Gastrocnemius medialis (tissue), 4 donors: ENCODE measurements around the gene FKBP1B. TPM values are rescaled to one million over a fixed set of nuclear protein-coding genes. Genes with fewer than 3 reads are reported as not detected.
A peak's percentile ranks its signal among the peaks of the same experiment; 100 is the strongest.

Experiments used
- ATAC-seq, 2 donors: fragments of 150-250 bp; one replicate each; pipeline ENCODE4 v1.9.1; 2016
- DNase-seq, 2 donors: peaks; one replicate each; pipeline ENCODE4 v3.0.0-alpha.2; 2019
- H3K27ac ChIP-seq, 4 donors: fragments of 200-600 bp; sonication (generic); 1 replicate in 1 of 4; 2 replicates in 3 of 4; pipeline ENCODE4 v1.5.1; 2016 to 2018; ENCODE audit warnings: mild to moderate bottlenecking in 2 of 4, moderate library complexity in 1 of 4
- H3K27me3 ChIP-seq, 3 donors: fragments of 200-600 bp; sonication (generic) in 2 of 3; 1 replicate in 1 of 3; 2 replicates in 2 of 3; pipeline versions ENCODE4 v1.5.1 to v1.6.0; 2016 to 2019; ENCODE audit warnings: mild to moderate bottlenecking in 1 of 3, moderate library complexity in 1 of 3
- H3K36me3 ChIP-seq, 2 donors: fragments of 200-600 bp; sonication (generic) in 1 of 2; one replicate each; pipeline ENCODE4 v1.5.1; 2017 to 2018
- H3K4me1 ChIP-seq, 2 donors: fragments of 200-600 bp; sonication (generic) in 1 of 2; one replicate each; pipeline ENCODE4 v1.5.1; 2016 to 2017; ENCODE audit warnings: mild to moderate bottlenecking in 2 of 2
- H3K4me3 ChIP-seq, 4 donors: fragments of 200-600 bp; sonication (generic) in 3 of 4; 1 replicate in 1 of 4; 2 replicates in 3 of 4; pipeline ENCODE4 v1.5.1; 2016 to 2019; ENCODE audit warnings: mild to moderate bottlenecking in 2 of 4
- H3K9me3 ChIP-seq, 3 donors: fragments of 200-600 bp; sonication (generic) in 2 of 3; 1 replicate in 1 of 3; 2 replicates in 2 of 3; pipeline ENCODE4 v1.5.1; 2016 to 2019
- POLR2A ChIP-seq, 2 donors: fragments of 450-650 bp; IDR thresholded peaks; one replicate each; pipeline ENCODE4 v1.6.1; 2017; ENCODE audit warnings: antibody characterized with exemption in 2 of 2, mild to moderate bottlenecking in 2 of 2, moderate library complexity in 2 of 2
- in situ Hi-C, 4 donors: fragments of 200-750 bp; cut with MboI; loops; one replicate each; pipeline versions ENCODE4 v1.15.0 to v1.8.0; 2017; ENCODE audit warnings: low sequenced_read_pairs in 4 of 4
- intact Hi-C: fragments of 100-400 bp; cut with DNase I; formaldehyde crosslinking; loops from one replicate; pipeline ENCODE4 v1.15.1; 2023; ENCODE audit warnings: low total_unique reads
- total RNA-seq, 4 donors: library from RNA; depleted of rRNA; stranded (reverse); fragments of >200 nt; gene quantifications; one replicate each; pipeline versions ENCODE4 v1.1.0 to v1.2.3, GENCODE V29; 2016
- TF ChIP-seq, protein P1 (sequence below), 5 experiments: fragments of 450-650 bp in 3 of 5; fragments of 200-600 bp in 2 of 5; sonication (generic) in 2 of 5; IDR thresholded peaks in 4 of 5; conservative IDR thresholded peaks in 1 of 5; 1 replicate in 4 of 5; 2 replicates in 1 of 5; pipeline ENCODE4 v1.5.1; 2016 to 2019; ENCODE audit warnings: antibody characterized with exemption in 5 of 5, mild to moderate bottlenecking in 3 of 5, moderate library complexity in 3 of 5

The FKBP1B gene
- total RNA-seq, 4 donors from 2014 or later: 0.91 to 2.9 (median 1.5) TPM; not detected in 1

DNA sequence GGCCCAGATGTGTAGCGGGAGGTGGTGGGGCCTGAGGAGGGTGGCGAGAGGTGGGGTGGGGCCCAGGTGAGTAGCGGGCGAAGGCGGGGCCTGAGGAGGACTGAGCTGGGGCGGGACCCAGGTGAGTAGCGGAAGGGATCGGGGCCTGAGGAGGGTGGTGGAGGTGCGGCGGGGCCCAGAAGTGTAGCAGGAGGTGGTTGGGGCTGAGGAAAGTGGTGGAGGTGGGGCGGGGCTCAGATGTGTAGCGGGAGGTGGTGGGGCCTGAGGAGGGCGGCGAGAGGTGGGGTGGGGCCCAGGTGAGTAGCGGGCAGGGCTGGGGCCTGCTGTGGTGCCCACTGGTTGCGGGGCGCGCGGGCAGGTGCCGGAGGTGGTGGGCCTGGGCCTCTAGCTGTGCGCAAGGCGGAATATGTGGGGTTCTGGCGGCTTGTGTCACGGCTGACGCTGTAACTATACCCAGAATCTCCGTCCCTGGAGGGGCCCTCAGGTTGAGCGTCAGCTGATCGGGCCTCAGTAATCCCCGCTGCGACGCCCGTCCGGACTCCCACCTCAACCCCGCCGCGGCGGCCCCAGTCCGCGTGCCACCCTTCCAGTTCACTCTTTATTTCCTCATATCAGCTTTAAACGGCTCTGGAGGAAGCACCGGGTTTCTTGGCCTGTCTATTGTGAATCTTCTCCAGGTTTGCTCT, 27.5 kb downstream of the FKBP1B start:
- intact Hi-C loops (loop anchor here (1.0 to 2.0 kb wide), 4 partner anchors 30 to 150 kb away; partner anchors contain the start of genes ATAD2B, FAM228B, PFN4 and UBXN2A), in situ Hi-C loops (loop anchor here in 2 of 4 donors (5.0 to 25.0 kb wide), 3 partner anchors 142 to 240 kb away; partner anchors contain the start of gene ATAD2B (in 1 of the 2))
- ATAC-seq (peak; percentile 1 to 8), DNase-seq (no peak)
- no peak for TF ChIP-seq POLR2A (IDR thresholded peaks at IDR 0.05)
- TF ChIP-seq, protein P1, sequence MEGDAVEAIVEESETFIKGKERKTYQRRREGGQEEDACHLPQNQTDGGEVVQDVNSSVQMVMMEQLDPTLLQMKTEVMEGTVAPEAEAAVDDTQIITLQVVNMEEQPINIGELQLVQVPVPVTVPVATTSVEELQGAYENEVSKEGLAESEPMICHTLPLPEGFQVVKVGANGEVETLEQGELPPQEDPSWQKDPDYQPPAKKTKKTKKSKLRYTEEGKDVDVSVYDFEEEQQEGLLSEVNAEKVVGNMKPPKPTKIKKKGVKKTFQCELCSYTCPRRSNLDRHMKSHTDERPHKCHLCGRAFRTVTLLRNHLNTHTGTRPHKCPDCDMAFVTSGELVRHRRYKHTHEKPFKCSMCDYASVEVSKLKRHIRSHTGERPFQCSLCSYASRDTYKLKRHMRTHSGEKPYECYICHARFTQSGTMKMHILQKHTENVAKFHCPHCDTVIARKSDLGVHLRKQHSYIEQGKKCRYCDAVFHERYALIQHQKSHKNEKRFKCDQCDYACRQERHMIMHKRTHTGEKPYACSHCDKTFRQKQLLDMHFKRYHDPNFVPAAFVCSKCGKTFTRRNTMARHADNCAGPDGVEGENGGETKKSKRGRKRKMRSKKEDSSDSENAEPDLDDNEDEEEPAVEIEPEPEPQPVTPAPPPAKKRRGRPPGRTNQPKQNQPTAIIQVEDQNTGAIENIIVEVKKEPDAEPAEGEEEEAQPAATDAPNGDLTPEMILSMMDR (IDR thresholded peaks at IDR 0.05 in 4 of 5, conservative IDR thresholded peaks at IDR 0.05 in 1 of 5): no peak
- Histone ChIP-seq H3K4me3 (peak overlapping the region; percentile 80 to 92 (median 84)), H3K9me3 (no peaks in the 10 kb centered on the region), H3K27me3 (no peaks in the 10 kb centered on the region), H3K36me3 (peaks cover 0 to 15% of the 10 kb centered on the region in 2 donors), H3K27ac (peak overlapping the region; percentile 84 to 90 (median 87)), H3K4me1 (peaks cover 21 to 22% of the 10 kb centered on the region in 2 donors)

GRCh38 chr2:24077535-24077877, 28.0 kb downstream of the FKBP1B start:
- no peaks in the 10 kb centered on the region for H3K27me3 ChIP-seq
- peaks cover 0 to 20% of the 10 kb centered on the region in 2 donors for H3K36me3 ChIP-seq
- H3K4me1 ChIP-seq: peaks cover 21 to 22% of the 10 kb centered on the region in 2 donors
- no peak for TF ChIP-seq POLR2A (IDR thresholded peaks at IDR 0.05)
- TF ChIP-seq, protein P1 (IDR thresholded peaks at IDR 0.05 in 4 of 5, conservative IDR thresholded peaks at IDR 0.05 in 1 of 5): no peak
- in situ Hi-C loops (loop anchor here in 2 of 4 donors (5.0 to 25.0 kb wide), 3 partner anchors 143 to 240 kb away; partner anchors contain the start of gene ATAD2B (in 1 of the 2)), intact Hi-C loops (loop anchor here (2.0 kb wide), 2 partner anchors 45 to 151 kb away; partner anchors contain the start of genes ATAD2B, FAM228B and PFN4)
- no peak for DNase-seq
- H3K27ac ChIP-seq: peak overlapping the region; percentile 84 to 90 (median 87)
- peak overlapping the region; percentile 80 to 92 (median 84) for H3K4me3 ChIP-seq
- ATAC-seq: no peak
- H3K9me3 ChIP-seq: no peaks in the 10 kb centered on the region

GRCh38 chr2:24077879-24078278, 28.3 kb downstream of the FKBP1B start:
- ATAC-seq (no peak), DNase-seq (no peak)
- Histone ChIP-seq H3K27ac (peak overlapping the region; percentile 84 to 90 (median 87)), H3K27me3 (no peaks in the 10 kb centered on the region), H3K9me3 (no peaks in the 10 kb centered on the region), H3K36me3 (peaks cover 0 to 23% of the 10 kb centered on the region in 2 donors), H3K4me3 (peak overlapping the region in 2 of 4 donors; percentile 87 to 92), H3K4me1 (peaks cover 21 to 22% of the 10 kb centered on the region in 2 donors)
- intact Hi-C loops: loop anchor here (2.0 kb wide), 2 partner anchors 45 to 151 kb away; partner anchors contain the start of genes ATAD2B, FAM228B and PFN4
- TF ChIP-seq, protein P1 (IDR thresholded peaks at IDR 0.05 in 4 of 5, conservative IDR thresholded peaks at IDR 0.05 in 1 of 5): no peak
- TF ChIP-seq POLR2A (IDR thresholded peaks at IDR 0.05): no peak
- in situ Hi-C loops: loop anchor here in 2 of 4 donors (5.0 to 25.0 kb wide), 3 partner anchors 143 to 241 kb away; partner anchors contain the start of gene ATAD2B (in 1 of the 2)

DNA sequence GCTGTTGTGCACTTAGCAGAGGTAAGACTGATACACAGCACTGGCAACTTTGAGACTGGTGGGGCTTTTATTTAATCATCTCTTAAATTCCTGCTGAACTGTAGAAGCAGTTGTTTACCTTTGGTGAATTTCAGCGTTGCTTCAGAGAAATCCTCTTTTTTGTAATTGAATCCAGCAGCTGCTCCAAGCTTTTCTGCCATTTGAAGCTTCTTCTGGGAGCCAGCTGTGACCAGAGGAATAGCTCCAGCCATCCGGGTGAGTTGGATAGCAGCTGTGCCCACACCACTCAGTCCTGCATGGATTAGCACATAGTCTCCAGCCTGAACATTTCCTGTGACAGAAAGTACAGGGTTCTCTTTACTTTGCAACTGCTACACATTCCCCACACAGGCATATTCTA, 31.2 kb downstream of the FKBP1B start:
- TF ChIP-seq, protein P1 (IDR thresholded peaks at IDR 0.05 in 4 of 5, conservative IDR thresholded peaks at IDR 0.05 in 1 of 5): no peak
- TF ChIP-seq POLR2A (IDR thresholded peaks at IDR 0.05): no peak
- peaks cover 18 to 19% of the 10 kb centered on the region in 2 donors for H3K4me1 ChIP-seq
- H3K9me3 ChIP-seq: no peaks in the 10 kb centered on the region
- intact Hi-C loops: no loop called here
- ATAC-seq: no peak
- no peak for DNase-seq
- no peak overlapping the region for H3K4me3 ChIP-seq
- peaks cover 0 to 11% of the 10 kb centered on the region in 2 donors for H3K36me3 ChIP-seq
- in situ Hi-C loops: loop anchor here (10.0 to 25.0 kb wide), 3 partner anchors 156 to 256 kb away; partner anchors contain the start of gene ATAD2B (in 1 of the 4)
- H3K27me3 ChIP-seq: no peaks in the 10 kb centered on the region
- H3K27ac ChIP-seq: no peak overlapping the region
